ENCODE measurements around the gene SPDYE2B.
"Not testable (repeated sequence)": the region's sequence is repeated elsewhere in the genome, so short reads cannot be mapped to it uniquely, and the experiment has no call there.

Gene SPDYE2B

GRCh38 chr7:102649924-102650323 is at the start of gene SPDYE2B:
TSS of gene SPDYE2B (plus strand) at chr7:102650319. CDS start at chr7:102652349, 2,030 bp downstream.
- DNase-seq: not testable (repeated sequence)

GRCh38 chr7:102602317-102602716 is 47.8 kb upstream of the SPDYE2B start:
- DNase-seq: not testable (repeated sequence)

- not testable (repeated sequence) for DNase-seq
Observed at GRCh38 chr7:102604431-102605145, 45.5 kb upstream of the SPDYE2B start.

GRCh38 chr7:102606848-102607247 is 43.3 kb upstream of the SPDYE2B start:
- DNase-seq: not testable (repeated sequence)

- DNase-seq: not testable (repeated sequence)
Observed at GRCh38 chr7:102609734-102610133, 40.4 kb upstream of the SPDYE2B start.

GRCh38 chr7:102610441-102610840 is 39.7 kb upstream of the SPDYE2B start:
- DNase-seq: not testable (repeated sequence)

GRCh38 chr7:102611013-102611674 is 39.0 kb upstream of the SPDYE2B start:
- DNase-seq: not testable (repeated sequence)

GRCh38 chr7:102611675-102612325 is 38.3 kb upstream of the SPDYE2B start:
- not testable (repeated sequence) for DNase-seq

- not testable (repeated sequence) for DNase-seq
Observed at GRCh38 chr7:102613575-102614345, 36.4 kb upstream of the SPDYE2B start.

- not testable (repeated sequence) for DNase-seq
Observed at GRCh38 chr7:102614346-102614697, 35.8 kb upstream of the SPDYE2B start.

- DNase-seq: not testable (repeated sequence)
Observed at GRCh38 chr7:102614873-102615272, 35.2 kb upstream of the SPDYE2B start.

- DNase-seq: not testable (repeated sequence)
Observed at GRCh38 chr7:102615930-102616329, 34.2 kb upstream of the SPDYE2B start.

- not testable (repeated sequence) for DNase-seq
Observed at GRCh38 chr7:102616507-102617125, 33.5 kb upstream of the SPDYE2B start, which contains the start of gene RASA4. TSS of gene RASA4 (minus strand) at chr7:102616756. CDS start at chr7:102616689, 67 bp downstream.

GRCh38 chr7:102618122-102618521 is 32.0 kb upstream of the SPDYE2B start:
- not testable (repeated sequence) for DNase-seq

- not testable (repeated sequence) for DNase-seq
Observed at GRCh38 chr7:102627271-102627904, 22.7 kb upstream of the SPDYE2B start.

- DNase-seq: not testable (repeated sequence)
Observed at GRCh38 chr7:102630622-102631021, 19.5 kb upstream of the SPDYE2B start.

- not testable (repeated sequence) for DNase-seq
Observed at GRCh38 chr7:102634299-102634698, 15.8 kb upstream of the SPDYE2B start.

GRCh38 chr7:102635354-102635753 is 14.8 kb upstream of the SPDYE2B start:
- DNase-seq: not testable (repeated sequence)

- DNase-seq: not testable (repeated sequence)
Observed at GRCh38 chr7:102636956-102637355, 13.2 kb upstream of the SPDYE2B start.

GRCh38 chr7:102638848-102639247 is 11.3 kb upstream of the SPDYE2B start:
- DNase-seq: not testable (repeated sequence)

GRCh38 chr7:102642691-102643090 is 7.4 kb upstream of the SPDYE2B start, which contains the start of gene UPK3BL1:
TSS of gene UPK3BL1 (minus strand) at chr7:102642791. CDS start at chr7:102642741, 50 bp downstream.
- not testable (repeated sequence) for DNase-seq
